Stimulated activated CD4-positive, alpha-beta T cell treated with anti-CD3 and anti-CD28 coated beads, Interleukin-1b, Interleukin-23, amount 100 ng/mL, for 1 hour (primary cell): ENCODE data around the gene TRIM49D1.
"Not testable (repeated sequence)": the region's sequence is repeated elsewhere in the genome, so short reads cannot be mapped to it uniquely, and the experiment has no call there.

Experiments
- DNase-seq, 2 donors: peaks; one replicate each; pipeline ENCODE4 v3.0.0-alpha.2; 2020; ENCODE audit warnings: low read depth in 2 of 2

The TRIM49D1 gene

GRCh38 chr11:89922195-89922660 lies at the start of gene TRIM49D1:
TSS of gene TRIM49D1 (minus strand) at chr11:89922245. CDS start at chr11:89917710, 4,535 bp downstream.
- no peak for DNase-seq

- not testable (repeated sequence) for DNase-seq
Observed at GRCh38 chr11:89965737-89966136, 43.7 kb upstream of the TRIM49D1 start, which contains the start of gene TRIM64. TSS of gene TRIM64 (plus strand) at chr11:89966037. CDS start at chr11:89968504, 2,467 bp downstream.

GRCh38 chr11:89960833-89961232 lies 38.8 kb upstream of the TRIM49D1 start:
- not testable (repeated sequence) for DNase-seq

GRCh38 chr11:89923764-89924163 lies 1.7 kb upstream of the TRIM49D1 start, which contains the start of gene TRIM49D2:
TSS of gene TRIM49D2 (plus strand) at chr11:89924064. CDS start at chr11:89926762, 2,698 bp downstream.
- not testable (repeated sequence) for DNase-seq

- DNase-seq: not testable (repeated sequence)
Observed at GRCh38 chr11:89900809-89901208, 21.2 kb downstream of the TRIM49D1 start.

GRCh38 chr11:89893245-89893644 lies 28.8 kb downstream of the TRIM49D1 start:
- DNase-seq: not testable (repeated sequence)

- DNase-seq: not testable (repeated sequence)
Observed at GRCh38 chr11:89877511-89877910, 44.5 kb downstream of the TRIM49D1 start.

- not testable (repeated sequence) for DNase-seq
Observed at GRCh38 chr11:89872588-89872987, 49.5 kb downstream of the TRIM49D1 start.

- DNase-seq: not testable (repeated sequence)
Observed at GRCh38 chr11:89865223-89865622, 56.8 kb downstream of the TRIM49D1 start.

- not testable (repeated sequence) for DNase-seq
Observed at GRCh38 chr11:89863906-89864704, 57.9 kb downstream of the TRIM49D1 start.
